ENCODE results near the gene FAF2.

FAF2 gene

GRCh38 chr5:176530983-176531901, 83.1 kb downstream of the FAF2 start:
- Mint-ChIP-seq H3K4me1 (ENCODE audit: low read depth) (peaks cover 32% of the 10 kb centered on the region), H3K27ac (peak overlapping the region; percentile 89), H3K4me3 (peak overlapping the region; percentile 88), H3K36me3 (ENCODE audit: low read depth) (peaks cover 57% of the 10 kb centered on the region), H3K27me3 (ENCODE audit: low read depth) (no peaks in the 10 kb centered on the region), H3K9me3 (no peaks in the 10 kb centered on the region)
- no peak for DNase-seq (ENCODE audit: low spot score)

GRCh38 chr5:176531902-176532493, 83.8 kb downstream of the FAF2 start:
- peaks cover 32% of the 10 kb centered on the region for H3K4me1 Mint-ChIP-seq (ENCODE audit: low read depth)
- H3K27me3 Mint-ChIP-seq (ENCODE audit: low read depth): no peaks in the 10 kb centered on the region
- peak overlapping the region; percentile 89 for H3K27ac Mint-ChIP-seq
- no peaks in the 10 kb centered on the region for H3K9me3 Mint-ChIP-seq
- peak overlapping the region; percentile 88 for H3K4me3 Mint-ChIP-seq
- peaks cover 54% of the 10 kb centered on the region for H3K36me3 Mint-ChIP-seq (ENCODE audit: low read depth)
- no peak for DNase-seq (ENCODE audit: low spot score)

- peak overlapping the region; percentile 95 for H3K27ac Mint-ChIP-seq
- H3K4me3 Mint-ChIP-seq: peak overlapping the region; percentile 99
- peaks cover 50% of the 10 kb centered on the region for H3K36me3 Mint-ChIP-seq (ENCODE audit: low read depth)
- H3K27me3 Mint-ChIP-seq (ENCODE audit: low read depth): no peaks in the 10 kb centered on the region
- peaks cover 32% of the 10 kb centered on the region for H3K4me1 Mint-ChIP-seq (ENCODE audit: low read depth)
- no peaks in the 10 kb centered on the region for H3K9me3 Mint-ChIP-seq
- no peak for DNase-seq (ENCODE audit: low spot score)
These were observed 84.6 kb downstream of the FAF2 start for GRCh38 chr5:176532795-176533194.

GRCh38 chr5:176533390-176533789, 85.2 kb downstream of the FAF2 start:
- peak overlapping the region; percentile 95 for H3K27ac Mint-ChIP-seq
- H3K4me3 Mint-ChIP-seq: peak overlapping the region; percentile 99
- H3K9me3 Mint-ChIP-seq: no peaks in the 10 kb centered on the region
- H3K4me1 Mint-ChIP-seq (ENCODE audit: low read depth): peaks cover 38% of the 10 kb centered on the region
- H3K27me3 Mint-ChIP-seq (ENCODE audit: low read depth): no peaks in the 10 kb centered on the region
- H3K36me3 Mint-ChIP-seq (ENCODE audit: low read depth): peaks cover 46% of the 10 kb centered on the region
- DNase-seq (ENCODE audit: low spot score): no peak

- H3K4me3 Mint-ChIP-seq: peak overlapping the region; percentile 99
- H3K27me3 Mint-ChIP-seq (ENCODE audit: low read depth): no peaks in the 10 kb centered on the region
- H3K27ac Mint-ChIP-seq: peak overlapping the region; percentile 95
- H3K4me1 Mint-ChIP-seq (ENCODE audit: low read depth): peaks cover 43% of the 10 kb centered on the region
- H3K9me3 Mint-ChIP-seq: no peaks in the 10 kb centered on the region
- peak; percentile 40 for DNase-seq (ENCODE audit: low spot score)
- peaks cover 42% of the 10 kb centered on the region for H3K36me3 Mint-ChIP-seq (ENCODE audit: low read depth)
These were observed 85.9 kb downstream of the FAF2 start for GRCh38 chr5:176533894-176534611.

- peaks cover 36% of the 10 kb centered on the region for H3K36me3 Mint-ChIP-seq (ENCODE audit: low read depth)
- H3K4me3 Mint-ChIP-seq: peak overlapping the region; percentile 99
- no peaks in the 10 kb centered on the region for H3K27me3 Mint-ChIP-seq (ENCODE audit: low read depth)
- H3K9me3 Mint-ChIP-seq: no peaks in the 10 kb centered on the region
- peaks cover 45% of the 10 kb centered on the region for H3K4me1 Mint-ChIP-seq (ENCODE audit: low read depth)
- DNase-seq (ENCODE audit: low spot score): no peak
- peak overlapping the region; percentile 95 for H3K27ac Mint-ChIP-seq
These were observed 86.5 kb downstream of the FAF2 start for GRCh38 chr5:176534640-176535039.

GRCh38 chr5:176535101-176535663, 87.0 kb downstream of the FAF2 start:
- Mint-ChIP-seq H3K4me3 (peak overlapping the region; percentile 99), H3K27ac (peak overlapping the region; percentile 95), H3K4me1 (ENCODE audit: low read depth) (peaks cover 47% of the 10 kb centered on the region), H3K36me3 (ENCODE audit: low read depth) (peaks cover 34% of the 10 kb centered on the region), H3K27me3 (ENCODE audit: low read depth) (no peaks in the 10 kb centered on the region), H3K9me3 (no peaks in the 10 kb centered on the region)
- DNase-seq (ENCODE audit: low spot score): peak; percentile 43

- peaks cover 51% of the 10 kb centered on the region for H3K4me1 Mint-ChIP-seq (ENCODE audit: low read depth)
- no peaks in the 10 kb centered on the region for H3K27me3 Mint-ChIP-seq (ENCODE audit: low read depth)
- no peaks in the 10 kb centered on the region for H3K9me3 Mint-ChIP-seq
- DNase-seq (ENCODE audit: low spot score): no peak
- peak overlapping the region; percentile 95 for H3K27ac Mint-ChIP-seq
- H3K36me3 Mint-ChIP-seq (ENCODE audit: low read depth): peaks cover 34% of the 10 kb centered on the region
- H3K4me3 Mint-ChIP-seq: peak overlapping the region; percentile 99
These were observed 87.5 kb downstream of the FAF2 start for GRCh38 chr5:176535664-176536131.

- no peaks in the 10 kb centered on the region for H3K27me3 Mint-ChIP-seq (ENCODE audit: low read depth)
- DNase-seq (ENCODE audit: low spot score): peak; percentile 80
- peaks cover 30% of the 10 kb centered on the region for H3K36me3 Mint-ChIP-seq (ENCODE audit: low read depth)
- peak overlapping the region; percentile 95 for H3K27ac Mint-ChIP-seq
- H3K9me3 Mint-ChIP-seq: no peaks in the 10 kb centered on the region
- peaks cover 55% of the 10 kb centered on the region for H3K4me1 Mint-ChIP-seq (ENCODE audit: low read depth)
- H3K4me3 Mint-ChIP-seq: peak overlapping the region; percentile 99
These were observed 88.1 kb downstream of the FAF2 start for GRCh38 chr5:176536132-176536901.

- H3K36me3 Mint-ChIP-seq (ENCODE audit: low read depth): peaks cover 29% of the 10 kb centered on the region
- peak within 1 kb of the TSS; percentile 99 for H3K27ac Mint-ChIP-seq
- peak; percentile 99 for DNase-seq (ENCODE audit: low spot score)
- no peaks in the 10 kb centered on the region for H3K9me3 Mint-ChIP-seq
- peaks cover 59% of the 10 kb centered on the region for H3K4me1 Mint-ChIP-seq (ENCODE audit: low read depth)
- peak within 1 kb of the TSS; percentile 99 for H3K4me3 Mint-ChIP-seq
- no peaks in the 10 kb centered on the region for H3K27me3 Mint-ChIP-seq (ENCODE audit: low read depth)
These were observed 88.8 kb downstream of the FAF2 start, which contains the start of gene RNF44 for GRCh38 chr5:176536902-176537553. RNF44 (minus strand) TSS chr5:176537402; CDS start chr5:176532472, 4,930 bp downstream.

- Mint-ChIP-seq H3K9me3 (no peaks in the 10 kb centered on the region), H3K36me3 (ENCODE audit: low read depth) (peaks cover 29% of the 10 kb centered on the region), H3K4me3 (peak overlapping the region; percentile 99), H3K27ac (peak overlapping the region; percentile 99), H3K27me3 (ENCODE audit: low read depth) (no peaks in the 10 kb centered on the region), H3K4me1 (ENCODE audit: low read depth) (peaks cover 64% of the 10 kb centered on the region)
- peak; percentile 97 for DNase-seq (ENCODE audit: low spot score)
These were observed 89.5 kb downstream of the FAF2 start for GRCh38 chr5:176537554-176538229.

Data from T-helper 2 cell treated with Interferon-gamma antibody and Interleukin-4, amounts not matched to agents 5 μg/mL and 100 μg/mL, for 36 hours (primary cell).